Liver (tissue), 9 donors: ENCODE data around the gene NGLY1. TPM values are rescaled to one million over a fixed set of nuclear protein-coding genes. Genes with fewer than 3 reads are reported as not detected.

Experiments used
- DNase-seq: peaks from one replicate; pipeline ENCODE4 v3.0.0-alpha.2; 2017; ENCODE audit warnings: low spot score
- H3K27ac ChIP-seq, 2 donors: one replicate each; pipeline ENCODE4 v1.7.0; 2013; ENCODE audit warnings: inconsistent platforms in 2 of 2, low read length in 2 of 2, control low read depth in 1 of 2, low read depth in 1 of 2, mild to moderate bottlenecking in 1 of 2
- H3K27me3 ChIP-seq, 4 donors: one replicate each; pipeline versions ENCODE4 v1.6.1 to v1.7.0; 2013; ENCODE audit warnings: low read length in 3 of 4, inconsistent platforms in 1 of 4, mild to moderate bottlenecking in 1 of 4, moderate library complexity in 1 of 4; ENCODE audit not compliant: control insufficient read depth in 4 of 4, insufficient read depth in 4 of 4
- H3K36me3 ChIP-seq, 4 donors: one replicate each; pipeline versions ENCODE4 v1.6.1 to v1.7.0; 2013; ENCODE audit warnings: low read length in 3 of 4, mild to moderate bottlenecking in 3 of 4, low read depth in 1 of 4, moderate library complexity in 1 of 4; ENCODE audit not compliant: control insufficient read depth in 4 of 4, insufficient read depth in 3 of 4
- H3K4me1 ChIP-seq, 4 donors: one replicate each; pipeline versions ENCODE4 v1.6.1 to v1.7.0; 2013; ENCODE audit warnings: low read length in 3 of 4, mild to moderate bottlenecking in 3 of 4, moderate library complexity in 1 of 4; ENCODE audit not compliant: control insufficient read depth in 4 of 4, insufficient read depth in 4 of 4
- H3K4me3 ChIP-seq, 3 donors: one replicate each; pipeline versions ENCODE4 v1.6.1 to v1.7.0; 2013; ENCODE audit warnings: low read length in 3 of 3, control low read depth in 1 of 3, low read depth in 1 of 3, mild to moderate bottlenecking in 1 of 3
- H3K9ac ChIP-seq, 2 donors: one replicate each; pipeline ENCODE4 v1.7.0; 2013; ENCODE audit warnings: low read length in 2 of 2, mild to moderate bottlenecking in 2 of 2, moderate library complexity in 2 of 2, control low read depth in 1 of 2, low read depth in 1 of 2
- H3K9me3 ChIP-seq, 4 donors: one replicate each; pipeline versions ENCODE4 v1.6.1 to v1.7.0; 2013; ENCODE audit warnings: low read length in 3 of 4; ENCODE audit not compliant: control insufficient read depth in 4 of 4
- CTCF ChIP-seq: fragments of 150-350 bp; IDR thresholded peaks from 2 replicates; pipeline ENCODE4 v1.5.1; 2017; ENCODE audit warnings: improper control_type of control experiment, low read depth, low read length; ENCODE audit not compliant: missing input control
- EGR1 ChIP-seq, 2 donors: IDR thresholded peaks; 2 replicates each; pipeline ENCODE4 v1.6.1; 2016 to 2018; ENCODE audit warnings: antibody characterized with exemption in 2 of 2, low read depth in 2 of 2
- FOXA1 ChIP-seq: IDR thresholded peaks from 2 replicates; pipeline ENCODE4 v1.6.1; 2016; ENCODE audit warnings: antibody characterized with exemption
- FOXA2 ChIP-seq: IDR thresholded peaks from 2 replicates; pipeline ENCODE4 v1.6.1; 2016; ENCODE audit warnings: antibody characterized with exemption
- GABPA ChIP-seq, 2 donors: IDR thresholded peaks in 1 of 2; conservative IDR thresholded peaks in 1 of 2; 2 replicates each; pipeline ENCODE4 v1.6.1; 2016; ENCODE audit warnings: antibody characterized with exemption in 2 of 2, mild to moderate bottlenecking in 1 of 2, moderate library complexity in 1 of 2
- HNF4A ChIP-seq, 2 donors: conservative IDR thresholded peaks; 2 replicates each; pipeline ENCODE4 v1.6.1; 2016; ENCODE audit warnings: antibody characterized with exemption in 2 of 2, mild to moderate bottlenecking in 2 of 2
- HNF4G ChIP-seq: IDR thresholded peaks from 2 replicates; pipeline ENCODE4 v1.6.1; 2016; ENCODE audit warnings: antibody characterized with exemption
- JUND ChIP-seq, 2 donors: IDR thresholded peaks; 2 replicates each; pipeline ENCODE4 v1.6.1; 2016; ENCODE audit warnings: antibody characterized with exemption in 2 of 2
- MAX ChIP-seq: IDR thresholded peaks from 2 replicates; pipeline ENCODE4 v1.6.1; 2016; ENCODE audit warnings: antibody characterized with exemption
- NR2F2 ChIP-seq: IDR thresholded peaks from 2 replicates; pipeline ENCODE4 v1.6.1; 2016; ENCODE audit warnings: antibody characterized with exemption
- RAD21 ChIP-seq, 2 donors: IDR thresholded peaks; 2 replicates each; pipeline ENCODE4 v1.6.1; 2016; ENCODE audit warnings: antibody characterized with exemption in 2 of 2, mild to moderate bottlenecking in 2 of 2
- REST ChIP-seq: IDR thresholded peaks from 2 replicates; pipeline ENCODE4 v1.6.1; 2016; ENCODE audit warnings: antibody characterized with exemption, mild to moderate bottlenecking
- RXRA ChIP-seq, 2 donors: IDR thresholded peaks; 2 replicates each; pipeline ENCODE4 v1.6.1; 2017 to 2018; ENCODE audit warnings: antibody characterized with exemption in 2 of 2, mild to moderate bottlenecking in 1 of 2
- SP1 ChIP-seq: IDR thresholded peaks from 2 replicates; pipeline ENCODE4 v1.6.1; 2018; ENCODE audit warnings: antibody characterized with exemption, mild to moderate bottlenecking
- YY1 ChIP-seq: IDR thresholded peaks from 2 replicates; pipeline ENCODE4 v1.6.1; 2016; ENCODE audit warnings: antibody characterized with exemption, mild to moderate bottlenecking
- ZBTB33 ChIP-seq: IDR thresholded peaks from 2 replicates; pipeline ENCODE4 v1.6.1; 2016; ENCODE audit warnings: antibody characterized with exemption
- WGBS: extraction: QIAGEN DNeasy Blood & Tissue Kit; methylation state at CpG from one replicate; pipeline ENCODE4 v1.1.7; 2013; 5-methylcytosine and 5-hydroxymethylcytosine counted together
- polyA plus RNA-seq, 2 donors: library from polyadenylated mRNA; stranded (reverse) in 1 of 2; unstranded in 1 of 2; fragments of 200-250 nt in 1 of 2; fragments of >200 nt in 1 of 2; fragmentation: Nextera tagmentation in 1 of 2; extraction: Ambion mirVana in 1 of 2; gene quantifications; one replicate each; pipeline versions ENCODE4 v1.2.1 to v1.2.3, GENCODE V29; 2013 to 2015
- total RNA-seq, 2 donors: library from RNA; depleted of rRNA; stranded (reverse); fragments of >200 nt; gene quantifications; one replicate each; pipeline ENCODE4 v1.2.3, GENCODE V29; 2014
- donor health status: healthy.
- donor health status: healthy.
- donor health status: healthy.
- donor health status: healthy.
- donor health status: healthy.

NGLY1 gene
- total and polyA plus RNA-seq, 4 donors: 13.3 to 31.5 (median 23.9) TPM

- Histone ChIP-seq H3K9me3 (no peaks in the 10 kb centered on the region), H3K4me3 (no peak overlapping the region), H3K4me1 (no peaks in the 10 kb centered on the region), H3K27me3 (peaks cover 0 to 5% (median 0%) of the 10 kb centered on the region in 4 donors), H3K9ac (no peak overlapping the region), H3K36me3 (no peaks in the 10 kb centered on the region), H3K27ac (no peak overlapping the region)
- 63% methylated on average over 3 of the region's 3 CpGs for WGBS
- no peak for TF ChIP-seq HNF4A (conservative IDR thresholded peaks at IDR 0.05)
- no peak for TF ChIP-seq YY1
- no peak for TF ChIP-seq ZBTB33
- no peak for TF ChIP-seq REST
- no peak for TF ChIP-seq FOXA1
- TF ChIP-seq RXRA (IDR thresholded peaks at IDR 0.05): no peak
- no peak for TF ChIP-seq CTCF
- TF ChIP-seq MAX: no peak
- TF ChIP-seq NR2F2: no peak
- no peak for TF ChIP-seq FOXA2
- TF ChIP-seq HNF4G: no peak
- no peak for TF ChIP-seq EGR1 (IDR thresholded peaks at IDR 0.05; ENCODE audit: low read depth in 2 of 2)
- DNase-seq: no peak
Measured at GRCh38 chr3:25693238-25693637, 90.0 kb downstream of the NGLY1 start.

- WGBS: 92% methylated on average over 1 of the region's 1 CpG
- Histone ChIP-seq H3K9me3 (no peaks in the 10 kb centered on the region), H3K4me3 (no peak overlapping the region), H3K9ac (no peak overlapping the region), H3K4me1 (no peaks in the 10 kb centered on the region), H3K27me3 (peaks cover 0 to 5% (median 0%) of the 10 kb centered on the region in 4 donors), H3K27ac (no peak overlapping the region), H3K36me3 (no peaks in the 10 kb centered on the region)
- TF ChIP-seq GABPA (IDR thresholded peaks at IDR 0.05 in 1 of 2, conservative IDR thresholded peaks at IDR 0.05 in 1 of 2): no peak
- no peak for TF ChIP-seq RAD21 (IDR thresholded peaks at IDR 0.05)
- TF ChIP-seq SP1: no peak
- TF ChIP-seq JUND (IDR thresholded peaks at IDR 0.05): no peak
- no peak for TF ChIP-seq ZBTB33
- TF ChIP-seq FOXA1: no peak
- no peak for TF ChIP-seq EGR1 (IDR thresholded peaks at IDR 0.05; ENCODE audit: low read depth in 2 of 2)
- TF ChIP-seq NR2F2: no peak
- TF ChIP-seq HNF4G: no peak
- DNase-seq: no peak
Measured at GRCh38 chr3:25692341-25692740, 90.9 kb downstream of the NGLY1 start.
